GM12878 (cell line): ENCODE data around the gene MVP.

Experiments used
- ASH2L ChIP-seq: fragments of 300-600, 200-600 bp; sonication (generic); IDR thresholded peaks from 2 replicates; pipeline ENCODE4 v1.6.1; 2017; ENCODE audit warnings: low read depth, mild to moderate bottlenecking, borderline replicate concordance
- CTCF ChIP-seq, 3 experiments: IDR thresholded peaks in 2 of 3; conservative IDR thresholded peaks in 1 of 3; 2 replicates each; pipeline ENCODE4 v1.5.1; 2011; ENCODE audit warnings: low read depth in 3 of 3, low read length in 3 of 3, mild to moderate bottlenecking in 3 of 3, control low read depth in 2 of 3, moderate library complexity in 2 of 3, inconsistent platforms in 1 of 3, mixed read lengths in 1 of 3; ENCODE audit not compliant: control insufficient read depth in 2 of 3, insufficient read depth in 1 of 3; ENCODE audit errors: extremely low read depth in 1 of 3
- EGR1 ChIP-seq, 2 experiments: IDR thresholded peaks; 1 replicate in 1 of 2; 2 replicates in 1 of 2; pipeline ENCODE4 v1.6.1; 2011 to 2012; ENCODE audit warnings: low read depth in 2 of 2, low read length in 2 of 2, borderline replicate concordance in 1 of 2, mild to moderate bottlenecking in 1 of 2, moderate library complexity in 1 of 2
- FOS ChIP-seq: IDR thresholded peaks from 3 replicates; pipeline ENCODE4 v1.6.1; 2011; ENCODE audit warnings: borderline replicate concordance; ENCODE audit not compliant: insufficient read length; ENCODE audit errors: extremely low read depth
- NFIC ChIP-seq: IDR thresholded peaks from 2 replicates; pipeline ENCODE4 v1.6.1; 2012; ENCODE audit warnings: low read depth, mild to moderate bottlenecking, inconsistent platforms, low read length, moderate library complexity
- POLR2A ChIP-seq: IDR thresholded peaks from 2 replicates; pipeline ENCODE4 v1.6.1; 2011; ENCODE audit warnings: low read depth, mild to moderate bottlenecking, low read length
- REST ChIP-seq: IDR thresholded peaks from 2 replicates; pipeline ENCODE4 v1.6.1; 2012; ENCODE audit warnings: mild to moderate bottlenecking, low read depth, low read length

GRCh38 chr16:29896841-29897240 lies 76.6 kb downstream of the MVP start:
- TF ChIP-seq ASH2L (no peak), POLR2A (no peak), NFIC (no peak), CTCF (IDR thresholded peaks at IDR 0.05 in 2 of 3, conservative IDR thresholded peaks at IDR 0.05 in 1 of 3; ENCODE audit: control insufficient read depth in 2 of 3, extremely low read depth in 1 of 3, insufficient read depth in 1 of 3, low read depth in 3 of 3, low read length in 3 of 3) (no peak), EGR1 (IDR thresholded peaks at IDR 0.05; ENCODE audit: borderline replicate concordance in 1 of 2, low read depth in 2 of 2, low read length in 2 of 2) (no peak), REST (no peak), FOS (no peak)
